HCT116 (cell line): ENCODE data around the gene LSM12.

Source experiments
- CBX3 ChIP-seq: IDR thresholded peaks from 2 replicates; pipeline ENCODE4 v1.6.1; 2012; ENCODE audit warnings: low read depth
- CEBPB ChIP-seq: IDR thresholded peaks from 2 replicates; pipeline ENCODE4 v1.6.1; 2012; ENCODE audit warnings: low read depth
- EZH2phosphoT487 ChIP-seq: fragments of 200-600 bp; IDR thresholded peaks from 2 replicates; pipeline ENCODE4 v1.6.1; 2018; ENCODE audit warnings: antibody characterized with exemption, borderline replicate concordance
- FOSL1 ChIP-seq: IDR thresholded peaks from 2 replicates; pipeline ENCODE4 v1.6.1; 2012; ENCODE audit warnings: low read depth
- POLR2A ChIP-seq: IDR thresholded peaks from 2 replicates; pipeline ENCODE4 v1.7.0; 2011; ENCODE audit warnings: borderline replicate concordance; ENCODE audit not compliant: insufficient read depth, insufficient read length; ENCODE audit errors: extremely low read depth
- POLR2AphosphoS5 ChIP-seq: IDR thresholded peaks from 2 replicates; pipeline ENCODE4 v1.6.1; 2011; ENCODE audit warnings: mild to moderate bottlenecking, low read depth, low read length, moderate library complexity
- RAD21 ChIP-seq: IDR thresholded peaks from 2 replicates; pipeline ENCODE4 v1.6.1; 2012; ENCODE audit warnings: low read depth, mild to moderate bottlenecking
- SIN3A ChIP-seq: IDR thresholded peaks from 2 replicates; pipeline ENCODE4 v1.6.1; 2012; ENCODE audit warnings: low read depth
- SP1 ChIP-seq: IDR thresholded peaks from 2 replicates; pipeline ENCODE4 v1.6.1; 2012; ENCODE audit warnings: low read depth
- YY1 ChIP-seq: IDR thresholded peaks from 2 replicates; pipeline ENCODE4 v1.6.1; 2011; ENCODE audit warnings: low read length, low read depth, moderate library complexity, mild to moderate bottlenecking; ENCODE audit not compliant: insufficient replicate concordance; ENCODE audit errors: extremely low read depth
- ZFX ChIP-seq: fragments of 450-650 bp; IDR thresholded peaks from 2 replicates; pipeline ENCODE4 v1.6.1; 2017
- ZNF274 ChIP-seq: fragments of 200-500 bp; sonication (Bioruptor generic); IDR thresholded peaks from 2 replicates; pipeline ENCODE4 v1.6.1; 2014; ENCODE audit warnings: mild to moderate bottlenecking, low read depth, low read length, inconsistent platforms
- TF ChIP-seq, protein P1 (sequence below), 3 experiments: fragments of 200-600 bp in 1 of 3; sonication (generic) in 1 of 3; IDR thresholded peaks in 2 of 3; conservative IDR thresholded peaks in 1 of 3; 2 replicates each; pipeline ENCODE4 v1.5.1; 2012 to 2017; ENCODE audit warnings: low read depth in 2 of 3, low read length in 2 of 3, antibody characterized with exemption in 1 of 3, borderline replicate concordance in 1 of 3, control low read depth in 1 of 3, mild to moderate bottlenecking in 1 of 3, mixed read lengths in 1 of 3, mixed run types in 1 of 3, moderate library complexity in 1 of 3; ENCODE audit not compliant: insufficient read depth in 1 of 3
- TF ChIP-seq, protein P2 (sequence below): IDR thresholded peaks from 2 replicates; pipeline ENCODE4 v1.6.1; 2012; ENCODE audit warnings: low read depth

DNA sequence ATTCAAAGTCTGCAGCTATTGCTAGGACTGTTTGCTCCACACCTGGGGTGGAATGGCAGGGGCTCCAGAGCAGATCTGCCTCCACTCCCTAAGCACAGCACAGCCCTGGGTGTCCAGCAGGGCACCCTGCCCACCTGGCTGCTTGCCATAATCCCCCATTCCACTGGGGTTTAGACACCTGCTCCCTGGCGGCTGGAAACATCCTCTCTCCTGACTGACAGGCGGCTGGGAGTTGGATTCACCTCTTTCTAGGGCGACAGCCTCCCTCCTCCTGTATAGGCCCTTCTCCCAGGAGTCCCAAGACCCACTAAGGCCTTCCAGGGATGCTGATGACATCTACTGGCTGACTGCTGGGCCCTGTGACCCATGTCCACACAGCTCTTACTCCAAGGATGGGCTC is 39.0 kb upstream of the LSM12 start:
- TF ChIP-seq, protein P1, sequence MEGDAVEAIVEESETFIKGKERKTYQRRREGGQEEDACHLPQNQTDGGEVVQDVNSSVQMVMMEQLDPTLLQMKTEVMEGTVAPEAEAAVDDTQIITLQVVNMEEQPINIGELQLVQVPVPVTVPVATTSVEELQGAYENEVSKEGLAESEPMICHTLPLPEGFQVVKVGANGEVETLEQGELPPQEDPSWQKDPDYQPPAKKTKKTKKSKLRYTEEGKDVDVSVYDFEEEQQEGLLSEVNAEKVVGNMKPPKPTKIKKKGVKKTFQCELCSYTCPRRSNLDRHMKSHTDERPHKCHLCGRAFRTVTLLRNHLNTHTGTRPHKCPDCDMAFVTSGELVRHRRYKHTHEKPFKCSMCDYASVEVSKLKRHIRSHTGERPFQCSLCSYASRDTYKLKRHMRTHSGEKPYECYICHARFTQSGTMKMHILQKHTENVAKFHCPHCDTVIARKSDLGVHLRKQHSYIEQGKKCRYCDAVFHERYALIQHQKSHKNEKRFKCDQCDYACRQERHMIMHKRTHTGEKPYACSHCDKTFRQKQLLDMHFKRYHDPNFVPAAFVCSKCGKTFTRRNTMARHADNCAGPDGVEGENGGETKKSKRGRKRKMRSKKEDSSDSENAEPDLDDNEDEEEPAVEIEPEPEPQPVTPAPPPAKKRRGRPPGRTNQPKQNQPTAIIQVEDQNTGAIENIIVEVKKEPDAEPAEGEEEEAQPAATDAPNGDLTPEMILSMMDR (IDR thresholded peaks at IDR 0.05 in 2 of 3, conservative IDR thresholded peaks at IDR 0.05 in 1 of 3; ENCODE audit: borderline replicate concordance in 1 of 3, insufficient read depth in 1 of 3, low read depth in 2 of 3, low read length in 2 of 3), result no peak
- TF ChIP-seq SIN3A (no peak), SP1 (no peak), ZFX (no peak), YY1 (no peak), POLR2A (no peak), RAD21 (no peak), FOSL1 (no peak), CEBPB (no peak), EZH2phosphoT487 (no peak), POLR2AphosphoS5 (no peak), ZNF274 (no peak), CBX3 (no peak)
- TF ChIP-seq, protein P2, sequence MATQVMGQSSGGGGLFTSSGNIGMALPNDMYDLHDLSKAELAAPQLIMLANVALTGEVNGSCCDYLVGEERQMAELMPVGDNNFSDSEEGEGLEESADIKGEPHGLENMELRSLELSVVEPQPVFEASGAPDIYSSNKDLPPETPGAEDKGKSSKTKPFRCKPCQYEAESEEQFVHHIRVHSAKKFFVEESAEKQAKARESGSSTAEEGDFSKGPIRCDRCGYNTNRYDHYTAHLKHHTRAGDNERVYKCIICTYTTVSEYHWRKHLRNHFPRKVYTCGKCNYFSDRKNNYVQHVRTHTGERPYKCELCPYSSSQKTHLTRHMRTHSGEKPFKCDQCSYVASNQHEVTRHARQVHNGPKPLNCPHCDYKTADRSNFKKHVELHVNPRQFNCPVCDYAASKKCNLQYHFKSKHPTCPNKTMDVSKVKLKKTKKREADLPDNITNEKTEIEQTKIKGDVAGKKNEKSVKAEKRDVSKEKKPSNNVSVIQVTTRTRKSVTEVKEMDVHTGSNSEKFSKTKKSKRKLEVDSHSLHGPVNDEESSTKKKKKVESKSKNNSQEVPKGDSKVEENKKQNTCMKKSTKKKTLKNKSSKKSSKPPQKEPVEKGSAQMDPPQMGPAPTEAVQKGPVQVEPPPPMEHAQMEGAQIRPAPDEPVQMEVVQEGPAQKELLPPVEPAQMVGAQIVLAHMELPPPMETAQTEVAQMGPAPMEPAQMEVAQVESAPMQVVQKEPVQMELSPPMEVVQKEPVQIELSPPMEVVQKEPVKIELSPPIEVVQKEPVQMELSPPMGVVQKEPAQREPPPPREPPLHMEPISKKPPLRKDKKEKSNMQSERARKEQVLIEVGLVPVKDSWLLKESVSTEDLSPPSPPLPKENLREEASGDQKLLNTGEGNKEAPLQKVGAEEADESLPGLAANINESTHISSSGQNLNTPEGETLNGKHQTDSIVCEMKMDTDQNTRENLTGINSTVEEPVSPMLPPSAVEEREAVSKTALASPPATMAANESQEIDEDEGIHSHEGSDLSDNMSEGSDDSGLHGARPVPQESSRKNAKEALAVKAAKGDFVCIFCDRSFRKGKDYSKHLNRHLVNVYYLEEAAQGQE, result no peak
